Left renal cortex interstitium (tissue), 4 donors: Measurements from ENCODE around the gene PYY. TPM values are rescaled to one million over a fixed set of nuclear protein-coding genes. Genes with fewer than 3 reads are reported as not detected.

ENCODE experiments used
- polyA plus RNA-seq, 4 donors: library from polyadenylated mRNA; unstranded; fragments of 120-200 nt; gene quantifications; one replicate each; pipeline ENCODE4 v1.2.1, GENCODE V29; 2013; ENCODE audit not compliant: insufficient read length in 4 of 4

Gene PYY
- polyA plus RNA-seq, 4 donors, result 0.21 to 0.33 (median 0.24) TPM

Other genes with a start within 250 kb of the PYY start
- gene SOST, start 195.1 kb downstream of the PYY start, polyA plus RNA-seq, result 10 to 100 TPM; 48.7 to 63.6 (median 52.2) TPM
- gene DUSP3, start 175.0 kb downstream of the PYY start, polyA plus RNA-seq, result 10 to 100 TPM; 50.9 to 63.6 (median 60.3) TPM
- gene CFAP97D1, start 173.5 kb downstream of the PYY start, polyA plus RNA-seq, result under 1 TPM in 3 of 4 donors, not detected in 1; 0.08 to 0.09 (median 0.08) TPM
- gene MPP3, start 120.8 kb downstream of the PYY start, polyA plus RNA-seq, result 10 to 100 TPM in 2 of 4 donors, 1 to 10 TPM in 2; 6.2 to 15.9 (median 11.8) TPM
- gene CD300LG, start 106.8 kb downstream of the PYY start, polyA plus RNA-seq, result 1 to 10 TPM in 1 of 4 donors, under 1 TPM in 3; 0.66 to 1.3 (median 0.86) TPM
- 1 to 10 TPM; 4.7 to 7.6 (median 7.2) TPM for gene MPP2, start 46.4 kb downstream of the PYY start, polyA plus RNA-seq
- under 1 TPM in 1 of 4 donors, not detected in 3; 0.52 TPM for gene PPY, start 11.5 kb downstream of the PYY start, polyA plus RNA-seq
- gene NAGS, start 50.7 kb upstream of the PYY start, polyA plus RNA-seq, result 1 to 10 TPM; 3.3 to 3.9 (median 3.5) TPM
- 10 to 100 TPM; 40.7 to 48.5 (median 46.9) TPM for gene TMEM101, start 61.0 kb upstream of the PYY start, polyA plus RNA-seq
- 10 to 100 TPM; 38.6 to 43.5 (median 40.2) TPM for gene LSM12, start 112.7 kb upstream of the PYY start, polyA plus RNA-seq
- 100 to 1,000 TPM in 1 of 4 donors, 10 to 100 TPM in 3; 73.2 to 104 (median 83.4) TPM for gene G6PC3, start 116.8 kb upstream of the PYY start, polyA plus RNA-seq
- gene HDAC5, start 169.7 kb upstream of the PYY start, polyA plus RNA-seq, result 10 to 100 TPM; 45.7 to 66.1 (median 52.1) TPM
- 1 to 10 TPM; 3.7 to 5.8 (median 5.0) TPM for gene HROB, start 188.0 kb upstream of the PYY start, polyA plus RNA-seq
- gene ASB16, start 216.8 kb upstream of the PYY start, polyA plus RNA-seq, result 1 to 10 TPM; 1.7 to 4.8 (median 3.1) TPM
- gene TMUB2, start 233.0 kb upstream of the PYY start, polyA plus RNA-seq, result 10 to 100 TPM; 42.9 to 54.2 (median 51.6) TPM
- gene ATXN7L3, start 245.9 kb upstream of the PYY start, polyA plus RNA-seq, result 10 to 100 TPM; 63.4 to 70.7 (median 67.5) TPM